ENCODE measurements around the gene WDR45B.

The WDR45B gene

GRCh38 chr17:82613283-82614094 lies 34.8 kb downstream of the WDR45B start:
- peak; percentile 19 for DNase-seq
- in situ Hi-C loops (cut with HindIII; ENCODE audit: low pct_ligation_motif_present, low pct_unique_long_range_greater_than_20kb, low sequenced_read_pairs), result no loop called here

- no peak for DNase-seq
- in situ Hi-C loops (cut with HindIII; ENCODE audit: low pct_ligation_motif_present, low pct_unique_long_range_greater_than_20kb, low sequenced_read_pairs), result no loop called here
These were observed 36.8 kb downstream of the WDR45B start for GRCh38 chr17:82611140-82612058.

- no peak for DNase-seq
- in situ Hi-C loops (cut with HindIII; ENCODE audit: low pct_ligation_motif_present, low pct_unique_long_range_greater_than_20kb, low sequenced_read_pairs), result no loop called here
These were observed 38.6 kb downstream of the WDR45B start for GRCh38 chr17:82609655-82610054.

- no peak for DNase-seq
- in situ Hi-C loops (cut with HindIII; ENCODE audit: low pct_ligation_motif_present, low pct_unique_long_range_greater_than_20kb, low sequenced_read_pairs), result no loop called here
These were observed 39.4 kb downstream of the WDR45B start for GRCh38 chr17:82608816-82609215.

- no peak for DNase-seq
- in situ Hi-C loops (cut with HindIII; ENCODE audit: low pct_ligation_motif_present, low pct_unique_long_range_greater_than_20kb, low sequenced_read_pairs), result no loop called here
These were observed 42.2 kb downstream of the WDR45B start for GRCh38 chr17:82605939-82606600.

GRCh38 chr17:82604532-82604931 lies 43.7 kb downstream of the WDR45B start:
- in situ Hi-C loops (cut with HindIII; ENCODE audit: low pct_ligation_motif_present, low pct_unique_long_range_greater_than_20kb, low sequenced_read_pairs), result no loop called here
- DNase-seq, result no peak

- no peak for DNase-seq
These were observed 44.2 kb downstream of the WDR45B start for GRCh38 chr17:82603981-82604448.

GRCh38 chr17:82602986-82603710 lies 45.1 kb downstream of the WDR45B start:
- no peak for DNase-seq
- in situ Hi-C loops (cut with HindIII; ENCODE audit: low pct_ligation_motif_present, low pct_unique_long_range_greater_than_20kb, low sequenced_read_pairs), result no loop called here

More at GRCh38 chr17:82603981-82604448, 44.2 kb downstream of the WDR45B start:
- in situ Hi-C loops (cut with HindIII; ENCODE audit: low pct_ligation_motif_present, low pct_unique_long_range_greater_than_20kb, low sequenced_read_pairs), result no loop called here

GRCh38 chr17:82602487-82602886 lies 45.8 kb downstream of the WDR45B start:
- DNase-seq, result no peak
- in situ Hi-C loops (cut with HindIII; ENCODE audit: low pct_ligation_motif_present, low pct_unique_long_range_greater_than_20kb, low sequenced_read_pairs), result no loop called here

GRCh38 chr17:82601447-82602000 lies 46.7 kb downstream of the WDR45B start:
- in situ Hi-C loops (cut with HindIII; ENCODE audit: low pct_ligation_motif_present, low pct_unique_long_range_greater_than_20kb, low sequenced_read_pairs), result no loop called here
- no peak for DNase-seq

- DNase-seq, result no peak
- in situ Hi-C loops (cut with HindIII; ENCODE audit: low pct_ligation_motif_present, low pct_unique_long_range_greater_than_20kb, low sequenced_read_pairs), result no loop called here
These were observed 47.4 kb downstream of the WDR45B start for GRCh38 chr17:82600731-82601446.

- in situ Hi-C loops (cut with HindIII; ENCODE audit: low pct_ligation_motif_present, low pct_unique_long_range_greater_than_20kb, low sequenced_read_pairs), result no loop called here
- DNase-seq, result no peak
These were observed 48.3 kb downstream of the WDR45B start for GRCh38 chr17:82599674-82600661.

GRCh38 chr17:82598256-82599119 lies 49.8 kb downstream of the WDR45B start:
- in situ Hi-C loops (cut with HindIII; ENCODE audit: low pct_ligation_motif_present, low pct_unique_long_range_greater_than_20kb, low sequenced_read_pairs), result no loop called here
- no peak for DNase-seq

- no peak for DNase-seq
- in situ Hi-C loops (cut with HindIII; ENCODE audit: low pct_ligation_motif_present, low pct_unique_long_range_greater_than_20kb, low sequenced_read_pairs), result no loop called here
These were observed 51.2 kb downstream of the WDR45B start for GRCh38 chr17:82596837-82597672.

- in situ Hi-C loops (cut with HindIII; ENCODE audit: low pct_ligation_motif_present, low pct_unique_long_range_greater_than_20kb, low sequenced_read_pairs), result no loop called here
- no peak for DNase-seq
These were observed 51.9 kb downstream of the WDR45B start for GRCh38 chr17:82596296-82596695.
